K562 (cell line): Measurements from ENCODE around the gene ARHGAP10. TPM values are rescaled to one million over a fixed set of nuclear protein-coding genes. Genes with fewer than 3 reads are reported as not detected.
A peak's percentile ranks its signal among the peaks of the same experiment; 100 is the strongest.

Experiments used
- ATAC-seq: fragments of 200-7000 bp; cut with Tn5 transposase; 3 replicates; pipeline ENCODE4 v1.9.1; 2020; ENCODE audit warnings: moderate library complexity
- BruUV-seq: library from RNA; stranded (reverse); fragments of 400-500 nt; replicated peaks from 2 replicates; lab custom pipeline; 2021; lab: Mats Ljungman, UMichigan
- CTCF ChIA-PET: fragments of 300-600 bp; formaldehyde crosslinking; extraction: SDS; loops from one replicate; lab custom pipeline; 2021; ENCODE audit warnings: low intra/inter-chr PET ratio; lab: Yijun Ruan, JAX
- POLR2A ChIA-PET: fragments of 300-600, 350-650 bp; sonication (Branson Sonifier 250); formaldehyde crosslinking; extraction: SDS; loops from one replicate; lab custom pipeline; 2021; ENCODE audit warnings: antibody characterized with exemption, inconsistent platforms; lab: Yijun Ruan, JAX
- DNase-seq, 4 experiments: peaks; one replicate each; pipeline versions ENCODE4 v3.0.0 to v3.0.0-alpha.2; 2011 to 2018; ENCODE audit warnings: low spot score in 3 of 4, mixed read lengths in 3 of 4; ENCODE audit errors: extremely low read depth in 1 of 4
- FAIRE-seq: peaks from 2 replicates; lab custom pipeline; 2011; peaks lifted over from hg19 to GRCh38; lab: Jason Lieb, UNC
- H2AFZ ChIP-seq: 2 replicates; pipeline ENCODE4 v1.6.0; 2011; ENCODE audit warnings: low read depth, low read length, control low read depth, inconsistent platforms
- H3K27ac ChIP-seq: fragments of 200-600 bp; 3 replicates; pipeline ENCODE4 v1.8.0; 2011; ENCODE audit warnings: low read depth, mild to moderate bottlenecking, control low read depth, inconsistent platforms, low read length, moderate library complexity, mixed read lengths; ENCODE audit errors: extremely low read depth
- H3K27me3 ChIP-seq, 2 experiments: fragments of 300-600 bp in 1 of 2; 2 replicates in 1 of 2; 3 replicates in 1 of 2; pipeline versions ENCODE4 v1.6.0 to v1.8.0; 2011; ENCODE audit warnings: inconsistent platforms in 2 of 2, low read length in 2 of 2, mild to moderate bottlenecking in 1 of 2, mixed read lengths in 1 of 2, moderate library complexity in 1 of 2; ENCODE audit not compliant: control insufficient read depth in 2 of 2, insufficient read depth in 2 of 2
- H3K36me3 ChIP-seq: fragments of 300-600 bp; 3 replicates; pipeline ENCODE4 v1.8.0; 2011; ENCODE audit warnings: mild to moderate bottlenecking, low read length, inconsistent platforms; ENCODE audit not compliant: control insufficient read depth, insufficient read depth
- H3K4me1 ChIP-seq, 2 experiments: fragments of 200-600 bp in 1 of 2; replicated peaks in 1 of 2; 2 replicates in 1 of 2; 3 replicates in 1 of 2; pipeline versions ENCODE4 v1.5.1 to v1.8.0; 2011; ENCODE audit warnings: inconsistent platforms in 2 of 2, low read length in 2 of 2, mild to moderate bottlenecking in 1 of 2, mixed read lengths in 1 of 2, moderate library complexity in 1 of 2; ENCODE audit not compliant: control insufficient read depth in 2 of 2, insufficient read depth in 2 of 2
- H3K4me2 ChIP-seq: 2 replicates; pipeline ENCODE4 v1.6.1; 2011; ENCODE audit warnings: low read length, control low read depth, inconsistent platforms, mixed read lengths; ENCODE audit not compliant: insufficient read depth
- H3K4me3 ChIP-seq: fragments of 200-600 bp; sonication (generic), shearing (Covaris generic); 2 replicates; pipeline ENCODE4 v1.5.1; 2016; ENCODE audit warnings: control low read depth, inconsistent platforms
- H3K79me2 ChIP-seq: fragments of 200-600 bp; 3 replicates; pipeline ENCODE4 v1.8.0; 2011; ENCODE audit warnings: low read length, inconsistent platforms; ENCODE audit not compliant: control insufficient read depth, insufficient read depth
- H3K9ac ChIP-seq, 2 experiments: 2 replicates each; pipeline versions ENCODE4 v1.6.0 to v1.6.1; 2011; ENCODE audit warnings: low read depth in 2 of 2, low read length in 2 of 2, control low read depth in 1 of 2, inconsistent platforms in 1 of 2, mild to moderate bottlenecking in 1 of 2, mixed read lengths in 1 of 2; ENCODE audit not compliant: insufficient read depth in 1 of 2
- H3K9me1 ChIP-seq: one replicate; pipeline ENCODE4 v1.6.0; 2011; ENCODE audit warnings: inconsistent platforms, mild to moderate bottlenecking, low read length, moderate library complexity; ENCODE audit not compliant: control insufficient read depth, insufficient read depth
- H3K9me3 ChIP-seq: replicated peaks from 2 replicates; pipeline ENCODE4 v1.5.1; 2011; ENCODE audit warnings: low read depth, low read length, inconsistent platforms; ENCODE audit not compliant: control insufficient read depth, insufficient read depth
- H4K20me1 ChIP-seq: replicated peaks from 2 replicates; pipeline ENCODE4 v1.6.1; 2011; ENCODE audit warnings: low read length, inconsistent platforms, mixed read lengths; ENCODE audit not compliant: control insufficient read depth, insufficient read depth
- AFF4 ChIP-seq: sonication (generic); formaldehyde crosslinking; IDR thresholded peaks from 2 replicates; pipeline ENCODE4 v1.8.0; 2023; ENCODE audit warnings: mild to moderate bottlenecking, missing genetic modification reagents
- ETS1 ChIP-seq: conservative IDR thresholded peaks from 2 replicates; pipeline ENCODE4 v1.6.1; 2011; ENCODE audit warnings: low read depth, mild to moderate bottlenecking, low read length; ENCODE audit not compliant: control insufficient read depth
- FOXK2 ChIP-seq, 2 experiments: fragments of 450-650 bp; IDR thresholded peaks in 1 of 2; conservative IDR thresholded peaks in 1 of 2; 2 replicates each; pipeline ENCODE4 v1.6.1; 2016; ENCODE audit warnings: low read depth in 2 of 2, mild to moderate bottlenecking in 1 of 2
- HDAC2 ChIP-seq: fragments of 450-650 bp; IDR thresholded peaks from 2 replicates; pipeline ENCODE4 v1.6.1; 2016; ENCODE audit warnings: mild to moderate bottlenecking
- KDM2B ChIP-seq: fragments of 250-450 bp; sonication (Bioruptor Pico); IDR thresholded peaks from 2 replicates; pipeline ENCODE4 v1.8.0; 2021; ENCODE audit warnings: mild to moderate bottlenecking, moderate library complexity
- MBD2 ChIP-seq: sonication (generic); IDR thresholded peaks from 2 replicates; pipeline ENCODE4 v1.6.1; 2016; ENCODE audit warnings: low read depth, borderline replicate concordance
- MCM3 ChIP-seq: fragments of 450-650 bp; IDR thresholded peaks from 2 replicates; pipeline ENCODE4 v1.6.1; 2016
- MEIS2 ChIP-seq: fragments of 450-650 bp; IDR thresholded peaks from 2 replicates; pipeline ENCODE4 v1.6.1; 2014; ENCODE audit warnings: mild to moderate bottlenecking; ENCODE audit not compliant: partially characterized antibody
- PBX2 ChIP-seq, 2 experiments: IDR thresholded peaks in 1 of 2; conservative IDR thresholded peaks in 1 of 2; 2 replicates each; pipeline ENCODE4 v1.6.1; 2016; ENCODE audit warnings: low read depth in 2 of 2, mild to moderate bottlenecking in 1 of 2, missing compliant biosample characterization in 1 of 2, missing genetic modification characterization in 1 of 2, moderate library complexity in 1 of 2
- PKNOX1 ChIP-seq: fragments of 450-650 bp; IDR thresholded peaks from 2 replicates; pipeline ENCODE4 v1.6.1; 2016
- SRF ChIP-seq, 2 experiments: fragments of 250-450, 450-650 bp in 1 of 2; sonication (Bioruptor Pico) in 1 of 2; sonication (generic) in 1 of 2; formaldehyde crosslinking; IDR thresholded peaks; 2 replicates each; pipeline versions ENCODE4 v1.5.0 to v1.5.1; 2020 to 2022; ENCODE audit warnings: mild to moderate bottlenecking in 1 of 2, missing genetic modification reagents in 1 of 2
- ZNF436 ChIP-seq: fragments of 250-450, 450-650 bp; sonication (Bioruptor Pico); formaldehyde crosslinking; IDR thresholded peaks from 2 replicates; pipeline ENCODE4 v1.7.0; 2020; ENCODE audit warnings: mild to moderate bottlenecking
- WGBS: fragments of 100-300 bp; shearing (Covaris generic); methylation state at CpG from one replicate; pipeline ENCODE4 v1.1.6; 2016; ENCODE audit warnings: low coverage, mixed read lengths; ENCODE audit not compliant: insufficient coverage; ENCODE audit errors: missing lambda C conversion rate; 5-methylcytosine and 5-hydroxymethylcytosine counted together
- in situ Hi-C: fragments of 300-500 bp; cut with MboI; formaldehyde crosslinking; loops from 4 replicates; pipeline ENCODE4 v1.15.0; 2018; ENCODE audit warnings: inconsistent platforms, mixed read lengths
- intact Hi-C: fragments of 100-400 bp; cut with micrococcal nuclease; formaldehyde crosslinking; loops from 2 replicates; pipeline ENCODE4 v1.14.2; 2022
- polyA plus RNA-seq, 8 experiments: library from polyadenylated mRNA; depleted of rRNA in 4 of 8; stranded (reverse) in 5 of 8; unstranded in 3 of 8; fragments of >200 nt; fragmentation: Nextera tagmentation in 2 of 8; fragmentation: Illumina TruSeq in 1 of 8; extraction: Ambion mirVana in 2 of 8; extraction: Trizol in 1 of 8; gene quantifications; 2 replicates each; pipeline versions ENCODE4 v1.2.1 to v1.2.3, GENCODE V29; 2011 to 2014; ENCODE audit warnings: inconsistent platforms in 1 of 8, missing spikeins in 1 of 8
- total RNA-seq, 7 experiments: library from RNA; depleted of rRNA in 6 of 7; stranded (reverse); fragments of >200 nt in 6 of 7; fragmentation: Illumina TruSeq in 2 of 7; extraction: Trizol in 2 of 7; gene quantifications; 2 replicates each; pipeline versions ENCODE4 v1.2.1 to v1.2.3, GENCODE V29; 2011 to 2021; ENCODE audit warnings: low replicate concordance in 1 of 7

The ARHGAP10 gene
- total and polyA plus RNA-seq, 9 of the 15 experiments (the other 6 are each of a cell fraction or from before 2014, with no cell fraction given): 0.03 to 0.22 (median 0.06) TPM; not detected in 3

- no peaks in the 10 kb centered on the region for H3K36me3 ChIP-seq
- intact Hi-C loops (no loop called here), in situ Hi-C loops (no loop called here)
- H3K9ac ChIP-seq: no peak overlapping the region
- H4K20me1 ChIP-seq: no peaks in the 10 kb centered on the region
- POLR2A ChIA-PET: no interaction called here
- no peaks in the 10 kb centered on the region for H3K9me3 ChIP-seq
- no peak overlapping the region for H3K4me3 ChIP-seq
- DNase-seq (no peak), ATAC-seq (no peak), FAIRE-seq (no peak)
- no peaks in the 10 kb centered on the region for H3K9me1 ChIP-seq
- no TSS peak for BruUV-seq
- H3K27me3 ChIP-seq: peaks cover 6 to 22% of the 10 kb centered on the region in 2 experiments; a peak in 3 of 5 replicates
- CTCF ChIA-PET: no interaction called here
- no peak overlapping the region for H3K27ac ChIP-seq
- H3K4me1 ChIP-seq: no peaks in the 10 kb centered on the region
- H2AFZ ChIP-seq: no peak overlapping the region
- WGBS: 0% methylated on average over 4 of the region's 4 CpGs
- H3K4me2 ChIP-seq: no peak overlapping the region
- no peaks in the 10 kb centered on the region for H3K79me2 ChIP-seq
- TF ChIP-seq SRF (CRISPR knock-in tag; IDR thresholded peaks at IDR 0.05): no peak
- no peak for TF ChIP-seq HDAC2
- TF ChIP-seq ZNF436 (CRISPR knock-in tag): no peak
- TF ChIP-seq ETS1: no peak
- TF ChIP-seq FOXK2 (conservative IDR thresholded peaks at IDR 0.05 in 1 of 2, IDR thresholded peaks at IDR 0.05 in 1 of 2; ENCODE audit: low read depth in 2 of 2): no peak
- TF ChIP-seq KDM2B (CRISPR knock-in tag): no peak
- no peak for TF ChIP-seq MCM3
- no peak for TF ChIP-seq MBD2
- TF ChIP-seq PBX2 (CRISPR knock-in tag; IDR thresholded peaks at IDR 0.05; ENCODE audit: low read depth): no peak
- peak; percentile 55; the same call in 1 of the 2 replicates for TF ChIP-seq PBX2 (tag; conservative IDR thresholded peaks at IDR 0.05; ENCODE audit: low read depth)
- peak; percentile 71 for TF ChIP-seq MEIS2
- no peak for TF ChIP-seq AFF4
- TF ChIP-seq PKNOX1: peak; percentile 56
Observed at GRCh38 chr4:148061141-148061481, 329.2 kb downstream of the ARHGAP10 start.
